Ectodermal cell (in vitro differentiated cells): ENCODE data around the gene ZNF667.

Experiments
- H3K27ac ChIP-seq: 2 replicates; pipeline ENCODE4 v1.7.0; 2013; ENCODE audit warnings: mild to moderate bottlenecking, low read depth, low read length; ENCODE audit not compliant: insufficient read depth, poor library complexity, severe bottlenecking
- H3K27me3 ChIP-seq: 2 replicates; pipeline ENCODE4 v1.7.0; 2013; ENCODE audit warnings: mild to moderate bottlenecking, low read length; ENCODE audit not compliant: insufficient read depth, control insufficient read depth, poor library complexity, severe bottlenecking
- H3K36me3 ChIP-seq: one replicate; pipeline ENCODE4 v1.7.0; 2013; ENCODE audit warnings: low read length; ENCODE audit not compliant: control insufficient read depth, insufficient read depth
- H3K4me1 ChIP-seq: one replicate; pipeline ENCODE4 v1.7.0; 2013; ENCODE audit warnings: low read length; ENCODE audit not compliant: control insufficient read depth, insufficient read depth
- H3K4me3 ChIP-seq: 2 replicates; pipeline ENCODE4 v1.7.0; 2013; ENCODE audit warnings: low read depth, low read length, control low read depth; ENCODE audit not compliant: insufficient read depth
- H3K9me3 ChIP-seq: 2 replicates; pipeline ENCODE4 v1.7.0; 2013; ENCODE audit warnings: mild to moderate bottlenecking, low read length, moderate library complexity; ENCODE audit not compliant: control insufficient read depth
- WGBS, 2 experiments: methylation state at CpG; one replicate each; pipeline ENCODE4 v1.1.7; 2013; ENCODE audit warnings: missing lambda C conversion rate in 2 of 2; 5-methylcytosine and 5-hydroxymethylcytosine counted together

The ZNF667 gene

GRCh38 chr19:56393119-56394012 is 83.8 kb downstream of the ZNF667 start, which contains the start of gene ZNF582:
TSS of gene ZNF582 (minus strand) at chr19:56393534. CDS start at chr19:56391752, 1,782 bp downstream.
- whole genome bisulfite sequencing, 2 experiments, result 10% methylated on average over 73 of the region's 73 CpGs
- H3K4me1 ChIP-seq, result no peaks in the 10 kb centered on the region
- H3K4me3 ChIP-seq, result peak within 1 kb of the TSS; percentile 61
- peak within 1 kb of the TSS; percentile 88 for H3K27ac ChIP-seq
- peaks cover 20% of the 10 kb centered on the region for H3K36me3 ChIP-seq
- H3K27me3 ChIP-seq, result no peaks in the 10 kb centered on the region
- peaks cover 3% of the 10 kb centered on the region for H3K9me3 ChIP-seq
